Tibial nerve (tissue), 4 donors: ENCODE results near the gene EIF4ENIF1. TPM values are rescaled to one million over a fixed set of nuclear protein-coding genes. Genes with fewer than 3 reads are reported as not detected.
"Not testable (repeated sequence)": the region's sequence is repeated elsewhere in the genome, so short reads cannot be mapped to it uniquely, and the experiment has no call there.

Source experiments
- DNase-seq, 2 donors: peaks; one replicate each; pipeline ENCODE4 v3.0.0-alpha.2; 2019; ENCODE audit warnings: low spot score in 2 of 2
- H3K27ac ChIP-seq, 4 donors: fragments of 200-600 bp; sonication (generic) in 3 of 4; one replicate each; pipeline ENCODE4 v1.5.1; 2017 to 2019; ENCODE audit warnings: mild to moderate bottlenecking in 1 of 4
- H3K27me3 ChIP-seq, 2 donors: fragments of 200-600 bp; sonication (generic) in 1 of 2; one replicate each; pipeline versions ENCODE4 v1.5.1 to v1.6.0; 2017 to 2019
- H3K36me3 ChIP-seq, 3 donors: fragments of 200-600 bp; sonication (generic); one replicate each; pipeline ENCODE4 v1.5.1; 2018 to 2019
- H3K4me1 ChIP-seq, 4 donors: fragments of 200-600 bp; sonication (generic) in 3 of 4; one replicate each; pipeline ENCODE4 v1.5.1; 2017 to 2019
- H3K4me3 ChIP-seq, 4 donors: fragments of 200-600 bp; sonication (generic) in 3 of 4; one replicate each; pipeline ENCODE4 v1.5.1; 2017 to 2019; ENCODE audit warnings: mild to moderate bottlenecking in 1 of 4, moderate library complexity in 1 of 4
- H3K9me3 ChIP-seq, 4 donors: fragments of 200-600 bp; sonication (generic) in 3 of 4; one replicate each; pipeline ENCODE4 v1.5.1; 2017 to 2019
- EP300 ChIP-seq, 2 donors: sonication (generic); formaldehyde crosslinking; IDR thresholded peaks; one replicate each; pipeline ENCODE4 v1.6.1; 2017; ENCODE audit warnings: antibody characterized with exemption in 2 of 2, mild to moderate bottlenecking in 1 of 2
- POLR2A ChIP-seq, 2 donors: fragments of 450-650 bp; IDR thresholded peaks; one replicate each; pipeline ENCODE4 v1.6.1; 2017; ENCODE audit warnings: antibody characterized with exemption in 2 of 2, mild to moderate bottlenecking in 2 of 2, moderate library complexity in 2 of 2
- WGBS, 2 donors: methylation state at CpG; one replicate each; pipeline ENCODE4 v1.1.5; 2018; 5-methylcytosine and 5-hydroxymethylcytosine counted together
- total RNA-seq, 4 donors: library from RNA; depleted of rRNA; stranded (reverse); fragments of >200 nt; gene quantifications; one replicate each; pipeline ENCODE4 v1.1.0, GENCODE V29; 2016
- TF ChIP-seq, protein P1 (sequence below), 5 experiments: fragments of 200-600 bp in 3 of 5; fragments of 450-650 bp in 2 of 5; sonication (generic) in 3 of 5; IDR thresholded peaks; one replicate each; pipeline ENCODE4 v1.5.1; 2016 to 2019; ENCODE audit warnings: antibody characterized with exemption in 5 of 5, mild to moderate bottlenecking in 3 of 5, moderate library complexity in 2 of 5

The EIF4ENIF1 gene
- total RNA-seq, 4 donors from 2014 or later = 14.4 to 31.8 (median 17.5) TPM

DNA sequence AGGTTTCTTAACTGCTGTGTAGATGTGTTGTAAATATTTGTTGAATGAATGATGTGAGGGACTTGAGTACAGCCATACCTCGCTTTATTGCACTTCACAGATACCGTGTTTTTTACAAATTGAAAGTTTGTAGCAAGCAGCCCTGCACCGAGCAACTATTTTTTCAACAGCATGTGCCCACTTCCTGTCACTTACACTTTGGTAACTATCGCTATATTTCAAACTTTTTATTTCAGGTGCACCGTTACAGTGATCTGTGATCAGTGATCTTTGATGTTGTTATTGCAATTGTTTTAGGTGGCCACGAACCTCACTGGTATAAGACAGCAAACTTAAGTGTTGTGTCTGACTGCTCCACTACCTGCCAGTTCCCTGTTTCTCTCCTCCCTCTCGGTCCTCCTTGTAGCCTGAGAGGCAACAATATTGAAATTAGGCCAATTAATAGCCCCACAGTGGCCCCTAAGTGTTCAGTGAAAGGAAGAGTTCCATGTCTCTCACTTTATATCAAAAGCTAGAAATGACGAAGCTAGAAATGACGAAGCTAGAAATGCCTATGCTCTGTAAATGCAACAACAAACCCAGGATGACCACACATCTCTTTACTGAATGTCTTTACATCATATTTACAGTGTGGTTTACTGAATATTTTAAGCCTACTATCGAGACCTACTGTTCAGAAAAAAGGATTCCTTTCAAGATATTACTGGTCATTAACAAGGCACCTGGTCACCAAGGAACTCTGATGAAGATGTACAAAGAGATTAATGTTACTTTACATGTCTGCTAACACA lies 7.7 kb upstream of the EIF4ENIF1 start:
- Histone ChIP-seq H3K4me1 (peaks cover 0 to 25% (median 0%) of the 10 kb centered on the region in 4 donors), H3K36me3 (peaks cover 0 to 12% (median 0%) of the 10 kb centered on the region in 3 donors), H3K27me3 (no peaks in the 10 kb centered on the region), H3K27ac (peak overlapping the region in 3 of 4 donors; percentile 78 to 88 (median 79)), H3K4me3 (peak overlapping the region; percentile 66 to 97 (median 70)), H3K9me3 (no peaks in the 10 kb centered on the region)
- DNase-seq = no peak
- TF ChIP-seq EP300 (IDR thresholded peaks at IDR 0.05) (no peak), POLR2A (IDR thresholded peaks at IDR 0.05) (no peak)
- TF ChIP-seq, protein P1, sequence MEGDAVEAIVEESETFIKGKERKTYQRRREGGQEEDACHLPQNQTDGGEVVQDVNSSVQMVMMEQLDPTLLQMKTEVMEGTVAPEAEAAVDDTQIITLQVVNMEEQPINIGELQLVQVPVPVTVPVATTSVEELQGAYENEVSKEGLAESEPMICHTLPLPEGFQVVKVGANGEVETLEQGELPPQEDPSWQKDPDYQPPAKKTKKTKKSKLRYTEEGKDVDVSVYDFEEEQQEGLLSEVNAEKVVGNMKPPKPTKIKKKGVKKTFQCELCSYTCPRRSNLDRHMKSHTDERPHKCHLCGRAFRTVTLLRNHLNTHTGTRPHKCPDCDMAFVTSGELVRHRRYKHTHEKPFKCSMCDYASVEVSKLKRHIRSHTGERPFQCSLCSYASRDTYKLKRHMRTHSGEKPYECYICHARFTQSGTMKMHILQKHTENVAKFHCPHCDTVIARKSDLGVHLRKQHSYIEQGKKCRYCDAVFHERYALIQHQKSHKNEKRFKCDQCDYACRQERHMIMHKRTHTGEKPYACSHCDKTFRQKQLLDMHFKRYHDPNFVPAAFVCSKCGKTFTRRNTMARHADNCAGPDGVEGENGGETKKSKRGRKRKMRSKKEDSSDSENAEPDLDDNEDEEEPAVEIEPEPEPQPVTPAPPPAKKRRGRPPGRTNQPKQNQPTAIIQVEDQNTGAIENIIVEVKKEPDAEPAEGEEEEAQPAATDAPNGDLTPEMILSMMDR (IDR thresholded peaks at IDR 0.05) = no peak
- WGBS, 2 donors = 85 to 87% methylated on average over 10 of the region's 10 CpGs

- 1 to 3% methylated on average over 9 to 18 of the region's 30 CpGs for WGBS, 2 donors
- DNase-seq = no peak
- no peaks in the 10 kb centered on the region for H3K27me3 ChIP-seq
- no peak for TF ChIP-seq POLR2A (IDR thresholded peaks at IDR 0.05)
- TF ChIP-seq, protein P1 (IDR thresholded peaks at IDR 0.05) = no peak
- TF ChIP-seq EP300 (IDR thresholded peaks at IDR 0.05) = no peak
- peaks cover 0 to 12% (median 0%) of the 10 kb centered on the region in 3 donors for H3K36me3 ChIP-seq
- H3K4me1 ChIP-seq = peaks cover 0 to 25% (median 0%) of the 10 kb centered on the region in 4 donors
- H3K4me3 ChIP-seq = peak overlapping the region; percentile 66 to 97 (median 70)
- no peaks in the 10 kb centered on the region for H3K9me3 ChIP-seq
- H3K27ac ChIP-seq = peak overlapping the region; percentile 57 to 88 (median 78)
These were observed 7.1 kb upstream of the EIF4ENIF1 start for GRCh38 chr22:31496735-31497146.

GRCh38 chr22:31496007-31496734 lies 6.5 kb upstream of the EIF4ENIF1 start, which contains the start of gene SFI1:
Gene SFI1, plus strand, starts transcription at chr22:31496536. Its CDS starts 11,749 bp downstream, at chr22:31508285.
- H3K4me1 ChIP-seq = peaks cover 0 to 28% (median 1%) of the 10 kb centered on the region in 4 donors
- no peaks in the 10 kb centered on the region for H3K27me3 ChIP-seq
- peak within 1 kb of the TSS; percentile 57 to 88 (median 78) for H3K27ac ChIP-seq
- H3K36me3 ChIP-seq = peaks cover 0 to 8% (median 0%) of the 10 kb centered on the region in 3 donors
- TF ChIP-seq POLR2A (IDR thresholded peaks at IDR 0.05) = peak in 1 of 2 donors; percentile 43
- TF ChIP-seq EP300 (IDR thresholded peaks at IDR 0.05) = peak; percentile 63 to 83
- TF ChIP-seq, protein P1 (IDR thresholded peaks at IDR 0.05) = peak in 3 of 5 experiments; percentile 25 to 33 (median 26)
- 1% methylated on average over 35 to 62 of the region's 70 CpGs for WGBS, 2 donors
- DNase-seq = peak; percentile 80 to 84
- peak within 1 kb of the TSS; percentile 66 to 97 (median 70) for H3K4me3 ChIP-seq
- H3K9me3 ChIP-seq = no peaks in the 10 kb centered on the region

DNA sequence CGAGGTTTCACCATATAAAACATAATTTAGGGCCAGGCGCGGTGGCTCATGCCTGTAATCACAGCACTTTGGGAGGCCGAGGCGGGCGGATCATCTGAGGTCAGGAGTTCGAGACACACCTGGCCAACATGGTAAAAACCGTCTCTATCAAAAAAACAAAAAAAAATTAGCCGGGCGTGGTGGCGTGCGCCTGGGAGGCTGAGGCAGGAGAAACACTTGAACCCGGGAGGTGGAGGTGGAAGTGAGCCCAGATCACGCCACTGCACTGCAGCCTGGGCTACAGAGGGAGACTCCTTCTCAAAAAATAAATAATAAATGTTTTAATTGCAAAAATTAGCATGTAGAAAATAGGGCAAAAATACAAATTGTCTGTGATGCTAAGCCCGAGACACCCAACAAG lies 5.7 kb upstream of the EIF4ENIF1 start:
- H3K4me3 ChIP-seq = peak overlapping the region; percentile 66 to 97 (median 70)
- 74 to 76% methylated on average over 15 of the region's 15 CpGs for WGBS, 2 donors
- DNase-seq = no peak
- TF ChIP-seq EP300 (IDR thresholded peaks at IDR 0.05) (no peak), POLR2A (IDR thresholded peaks at IDR 0.05) (no peak)
- TF ChIP-seq, protein P1 (IDR thresholded peaks at IDR 0.05) = no peak
- no peaks in the 10 kb centered on the region for H3K9me3 ChIP-seq
- H3K36me3 ChIP-seq = no peaks in the 10 kb centered on the region
- H3K27ac ChIP-seq = peak overlapping the region in 3 of 4 donors; percentile 78 to 88 (median 79)
- peaks cover 0 to 35% (median 4%) of the 10 kb centered on the region in 4 donors for H3K4me1 ChIP-seq
- no peaks in the 10 kb centered on the region for H3K27me3 ChIP-seq

DNA sequence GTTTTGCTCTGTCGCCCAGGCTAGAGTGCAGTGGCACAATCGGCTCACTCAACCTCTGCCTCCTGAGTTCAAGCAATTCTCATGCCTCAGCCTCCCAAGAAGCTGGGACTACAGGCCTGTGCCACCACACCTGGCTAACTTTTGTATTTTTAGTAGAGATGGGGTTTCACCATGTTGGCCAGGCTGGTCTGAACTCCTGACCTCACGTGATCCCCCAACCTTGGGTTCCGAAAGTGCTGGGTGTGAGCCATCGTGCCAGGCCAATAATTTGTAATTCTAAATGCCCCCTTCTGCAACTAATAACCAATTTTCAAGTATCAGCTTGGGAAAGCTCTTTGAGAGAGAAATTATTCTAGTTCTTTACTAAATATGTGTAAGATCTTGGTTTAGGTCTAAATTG lies 3.7 kb upstream of the EIF4ENIF1 start:
- 94 to 96% methylated on average over 5 of the region's 5 CpGs for WGBS, 2 donors
- DNase-seq, H3K4me3 ChIP-seq, H3K27me3 ChIP-seq, H3K9me3 ChIP-seq, H3K27ac ChIP-seq, H3K36me3 ChIP-seq: not testable (repeated sequence)
- H3K4me1 ChIP-seq = peaks cover 0 to 44% (median 9%) of the 10 kb centered on the region in 4 donors
